PC-9 (cell line): ENCODE data around the gene TRIO. TPM values are rescaled to one million over a fixed set of nuclear protein-coding genes. Genes with fewer than 3 reads are reported as not detected.

Experiments
- BruUV-seq: library from RNA; stranded (reverse); fragments of 400-500 nt; replicated peaks from 2 replicates; lab custom pipeline; 2021; lab: Mats Ljungman, UMichigan
- CTCF ChIA-PET: fragments of 300-600 bp; sonication (Branson Sonifier 250); formaldehyde crosslinking; loops from one replicate; lab custom pipeline; 2022; ENCODE audit warnings: antibody characterized with exemption; lab: Charles Lee
- POLR2A ChIA-PET: fragments of 300-600 bp; sonication (Branson Sonifier 250); formaldehyde crosslinking; loops from one replicate; lab custom pipeline; 2022; ENCODE audit warnings: antibody characterized with exemption; ENCODE audit not compliant: unreplicated experiment; lab: Charles Lee
- DNase-seq, 2 experiments: peaks; one replicate each; pipeline versions ENCODE4 v3.0.0 to v3.0.0-alpha.2; 2015 to 2022; ENCODE audit warnings: mixed read lengths in 1 of 2
- H2AFZ ChIP-seq: fragments of 200-600 bp; sonication (generic); 2 replicates; pipeline ENCODE4 v1.8.1; 2017; ENCODE audit warnings: antibody characterized with exemption
- H3F3A ChIP-seq: fragments of 200-600 bp; sonication (generic); 2 replicates; pipeline ENCODE4 v1.8.1; 2017; ENCODE audit warnings: antibody characterized with exemption, mild to moderate bottlenecking, low read depth; ENCODE audit not compliant: insufficient read depth
- H3K27ac ChIP-seq: fragments of 200-600 bp; sonication (generic); 2 replicates; pipeline ENCODE4 v1.6.1; 2016; ENCODE audit warnings: mixed run types
- H3K27me3 ChIP-seq: fragments of 200-600 bp; sonication (generic); 2 replicates; pipeline ENCODE4 v1.6.1; 2016; ENCODE audit warnings: low read depth, mixed run types; ENCODE audit not compliant: insufficient read depth
- H3K36me3 ChIP-seq: fragments of 200-600 bp; sonication (generic); 2 replicates; pipeline ENCODE4 v1.6.1; 2016; ENCODE audit warnings: low read depth, mixed run types
- H3K4me1 ChIP-seq: fragments of 200-600 bp; sonication (generic); replicated peaks from 2 replicates; pipeline ENCODE4 v1.6.1; 2016; ENCODE audit warnings: mixed run types; ENCODE audit not compliant: insufficient read depth
- H3K4me2 ChIP-seq: fragments of 200-600 bp; sonication (generic); 2 replicates; pipeline ENCODE4 v1.6.1; 2017; ENCODE audit warnings: mixed run types
- H3K4me3 ChIP-seq: fragments of 200-600 bp; sonication (generic); 2 replicates; pipeline ENCODE4 v1.6.1; 2016; ENCODE audit warnings: mixed run types
- H3K79me2 ChIP-seq: fragments of 200-600 bp; sonication (generic); 2 replicates; pipeline ENCODE4 v1.6.1; 2017; ENCODE audit warnings: low read depth, mixed run types
- H3K9me2 ChIP-seq: fragments of 200-600 bp; sonication (generic); 2 replicates; pipeline ENCODE4 v1.8.1; 2017; ENCODE audit warnings: mild to moderate bottlenecking; ENCODE audit not compliant: insufficient read depth
- H3K9me3 ChIP-seq: fragments of 200-600 bp; sonication (generic); 2 replicates; pipeline ENCODE4 v1.8.1; 2016; ENCODE audit warnings: low read depth; ENCODE audit not compliant: insufficient read depth
- H4K20me1 ChIP-seq: fragments of 200-600 bp; sonication (generic); 2 replicates; pipeline ENCODE4 v1.8.1; 2017; ENCODE audit not compliant: insufficient read depth
- CTCF ChIP-seq: fragments of 200-600 bp; sonication (generic); conservative IDR thresholded peaks from 2 replicates; pipeline ENCODE4 v1.6.1; 2017; ENCODE audit warnings: mixed run types, antibody characterized with exemption, mild to moderate bottlenecking, moderate library complexity
- EZH2 ChIP-seq: fragments of 200-600 bp; sonication (generic); IDR thresholded peaks from 2 replicates; pipeline ENCODE4 v1.8.0; 2017; ENCODE audit warnings: antibody characterized with exemption, low read depth
- intact Hi-C: fragments of 100-400 bp; cut with micrococcal nuclease; formaldehyde crosslinking; loops from one replicate; pipeline ENCODE4 v1.10.0; 2022; ENCODE audit not compliant: unreplicated experiment
- total RNA-seq: library from RNA; stranded (reverse); gene quantifications from 2 replicates; pipeline ENCODE4 v1.2.3, GENCODE V29; 2021

The TRIO gene
- total RNA-seq, 1 experiment from 2014 or later = 596 TPM

- no peak overlapping the region for H3K4me2 ChIP-seq
- H2AFZ ChIP-seq = no peak overlapping the region
- ChIA-PET POLR2A (interaction anchor here (0.5 kb wide), 1 partner anchor 40 kb away, joined by 3 read pairs; no protein-coding TSS in a partner anchor), CTCF (interaction anchor here (0.5 kb wide), 1 partner anchor 1101 kb away, joined by 3 read pairs; no protein-coding TSS in a partner anchor)
- no peaks in the 10 kb centered on the region for H3K36me3 ChIP-seq
- H3K4me1 ChIP-seq = peaks cover 40% of the 10 kb centered on the region
- TF ChIP-seq CTCF (no peak), EZH2 (no peak)
- peak in 1 of 2 experiments; percentile 37 for DNase-seq
- no peaks in the 10 kb centered on the region; the same call in 1 of the 2 replicates for H4K20me1 ChIP-seq
- peaks cover 98% of the 10 kb centered on the region for H3K79me2 ChIP-seq
- no peaks in the 10 kb centered on the region for H3K27me3 ChIP-seq
- H3K9me3 ChIP-seq = 0 out of 2 replicates have a peak, but pooled peaks cover 4% of the 10 kb centered on the region
- intact Hi-C loops = no loop called here
- H3K27ac ChIP-seq = peak overlapping the region; percentile 44
- H3F3A ChIP-seq = peaks cover 47% of the 10 kb centered on the region
- no peaks in the 10 kb centered on the region; the same call in 1 of the 2 replicates for H3K9me2 ChIP-seq
- no peak overlapping the region for H3K4me3 ChIP-seq
- BruUV-seq = no TSS peak
Measured at GRCh38 chr5:14236757-14237156, 93.6 kb downstream of the TRIO start.

- Histone ChIP-seq H3K9me3 (0 out of 2 replicates have a peak, but pooled peaks cover 4% of the 10 kb centered on the region), H3K27ac (peak overlapping the region; percentile 44), H3K9me2 (no peaks in the 10 kb centered on the region; the same call in 1 of the 2 replicates), H3K79me2 (peaks cover 98% of the 10 kb centered on the region), H3K4me2 (no peak overlapping the region), H3K4me1 (peaks cover 40% of the 10 kb centered on the region), H3F3A (peaks cover 51% of the 10 kb centered on the region), H3K36me3 (no peaks in the 10 kb centered on the region), H3K4me3 (no peak overlapping the region), H3K27me3 (no peaks in the 10 kb centered on the region), H2AFZ (no peak overlapping the region), H4K20me1 (no peaks in the 10 kb centered on the region; the same call in 1 of the 2 replicates)
- intact Hi-C loops = no loop called here
- no peak for DNase-seq
- ChIA-PET CTCF (no interaction called here), POLR2A (no interaction called here)
- BruUV-seq = TSS peak; percentile 5
- TF ChIP-seq EZH2 = no peak
- no peak for TF ChIP-seq CTCF
Measured at GRCh38 chr5:14237317-14238086, 94.4 kb downstream of the TRIO start.

- ChIA-PET POLR2A (no interaction called here), CTCF (no interaction called here)
- Histone ChIP-seq H3K4me2 (no peak overlapping the region), H2AFZ (no peak overlapping the region), H3K4me3 (no peak overlapping the region), H3K9me2 (no peaks in the 10 kb centered on the region; the same call in 1 of the 2 replicates), H3K79me2 (peaks cover 98% of the 10 kb centered on the region), H4K20me1 (no peaks in the 10 kb centered on the region), H3K27ac (peak overlapping the region; percentile 44), H3K9me3 (0 out of 2 replicates have a peak, but pooled peaks cover 4% of the 10 kb centered on the region), H3K27me3 (no peaks in the 10 kb centered on the region), H3K36me3 (no peaks in the 10 kb centered on the region), H3K4me1 (peaks cover 40% of the 10 kb centered on the region), H3F3A (peaks cover 46% of the 10 kb centered on the region)
- no TSS peak for BruUV-seq
- no peak for TF ChIP-seq EZH2
- no peak for TF ChIP-seq CTCF
- DNase-seq = no peak
- intact Hi-C loops = no loop called here
Measured at GRCh38 chr5:14238272-14238671, 95.1 kb downstream of the TRIO start.
